ENCODE data around the gene NKIRAS2.

The NKIRAS2 gene

GRCh38 chr17:42002792-42003301, 17.0 kb upstream of the NKIRAS2 start:
- Histone ChIP-seq H3K36me3 (ENCODE audit: control insufficient read depth in 2 of 2, insufficient read depth in 1 of 2, low read length in 2 of 2) (peaks cover 51 to 53% of the 10 kb centered on the region in 2 experiments), H3K9me3 (ENCODE audit: control insufficient read depth, insufficient read depth, low read depth, low read length) (no peaks in the 10 kb centered on the region; the same call in 1 of the 2 replicates), H3K27ac (ENCODE audit: extremely low read depth, low read depth, low read length) (no peak overlapping the region), H3K4me3 (ENCODE audit: low read depth, low read length) (no peak overlapping the region), H3K4me1 (ENCODE audit: control insufficient read depth, insufficient read depth, low read length) (0 out of 2 replicates have a peak, but pooled peaks cover 2% of the 10 kb centered on the region)
- TF ChIP-seq ZNF544 (tag by site-specific recombination; IDR thresholded peaks at IDR 0.05): no peak
- TF ChIP-seq, protein P1, sequence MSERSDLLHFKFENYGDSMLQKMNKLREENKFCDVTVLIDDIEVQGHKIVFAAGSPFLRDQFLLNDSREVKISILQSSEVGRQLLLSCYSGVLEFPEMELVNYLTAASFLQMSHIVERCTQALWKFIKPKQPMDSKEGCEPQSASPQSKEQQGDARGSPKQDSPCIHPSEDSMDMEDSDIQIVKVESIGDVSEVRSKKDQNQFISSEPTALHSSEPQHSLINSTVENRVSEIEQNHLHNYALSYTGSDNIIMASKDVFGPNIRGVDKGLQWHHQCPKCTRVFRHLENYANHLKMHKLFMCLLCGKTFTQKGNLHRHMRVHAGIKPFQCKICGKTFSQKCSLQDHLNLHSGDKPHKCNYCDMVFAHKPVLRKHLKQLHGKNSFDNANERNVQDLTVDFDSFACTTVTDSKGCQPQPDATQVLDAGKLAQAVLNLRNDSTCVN (tag by site-specific recombination; optimal IDR thresholded peaks at IDR 0.05): no peak
- TF ChIP-seq ZNF148 (tag by site-specific recombination; IDR thresholded peaks at IDR 0.05; ENCODE audit: borderline replicate concordance): no peak
- no peak for TF ChIP-seq REPIN1 (tag by site-specific recombination; IDR thresholded peaks at IDR 0.05; ENCODE audit: low read depth)
- POLR2A ChIA-PET: interaction anchor here (0.6 kb wide), 1 partner anchor 18 kb away, joined by 3 read pairs; the partner anchor contains the start of gene NKIRAS2
- CTCF ChIA-PET: interaction anchor here (0.6 to 5.3 kb wide), 3 partner anchors 16 to 212 kb away, joined by 3 to 21 read pairs (median 9); partner anchors contain the start of gene NKIRAS2

- CTCF ChIA-PET: interaction anchor here (0.6 to 5.3 kb wide), 6 partner anchors 11 to 401 kb away, joined by 3 to 21 read pairs (median 4); partner anchors contain the start of genes DNAJC7 and NKIRAS2
- POLR2A ChIA-PET: interaction anchor here (1.1 kb wide), 1 partner anchor 12 kb away, joined by 3 read pairs; the partner anchor contains the start of gene DNAJC7
- 0 out of 2 replicates have a peak, but pooled peaks cover 2% of the 10 kb centered on the region for H3K4me1 ChIP-seq (ENCODE audit: control insufficient read depth, insufficient read depth, low read length)
Measured at GRCh38 chr17:42005166-42005565, 14.7 kb upstream of the NKIRAS2 start.

GRCh38 chr17:42009170-42009569, 10.7 kb upstream of the NKIRAS2 start:
- peak; percentile 39 for TF ChIP-seq ZNF654 (tag by site-specific recombination; IDR thresholded peaks at IDR 0.05; ENCODE audit: low read depth)
- TF ChIP-seq PRDM6 (tag by site-specific recombination; IDR thresholded peaks at IDR 0.05): no peak
- no peaks in the 10 kb centered on the region for H3K9me3 ChIP-seq (ENCODE audit: control insufficient read depth, insufficient read depth, low read depth, low read length)
- POLR2A ChIA-PET: interaction anchor here (0.6 to 1.2 kb wide), 3 partner anchors 11 to 218 kb away, joined by 3 to 6 read pairs (median 5); partner anchors contain the start of gene NKIRAS2
- no peak overlapping the region for H3K4me3 ChIP-seq (ENCODE audit: low read depth, low read length)
- peaks cover 17 to 18% of the 10 kb centered on the region in 2 experiments for H3K36me3 ChIP-seq (ENCODE audit: control insufficient read depth in 2 of 2, insufficient read depth in 1 of 2, low read length in 2 of 2)
- 0 out of 2 replicates have a peak, but pooled peaks cover 5% of the 10 kb centered on the region for H3K4me1 ChIP-seq (ENCODE audit: control insufficient read depth, insufficient read depth, low read length)
- CTCF ChIA-PET: interaction anchor here (0.9 to 2.1 kb wide), 3 partner anchors 9 to 95 kb away, joined by 4 to 15 read pairs (median 5); partner anchors contain the start of genes DNAJC7 and NKIRAS2
- H3K27ac ChIP-seq (ENCODE audit: extremely low read depth, low read depth, low read length): no peak overlapping the region; the same call in 1 of the 2 replicates

More at GRCh38 chr17:42005166-42005565, 14.7 kb upstream of the NKIRAS2 start:
- TF ChIP-seq ZXDB (tag by site-specific recombination; IDR thresholded peaks at IDR 0.05): no peak
- peak; percentile 77 for TF ChIP-seq PRDM6 (tag by site-specific recombination; IDR thresholded peaks at IDR 0.05)
- peak; percentile 36; the same call in 1 of the 2 replicates for TF ChIP-seq FEZF1 (tag by site-specific recombination; IDR thresholded peaks at IDR 0.05)
- TF ChIP-seq ZNF792 (tag by site-specific recombination; IDR thresholded peaks at IDR 0.05): no peak
- TF ChIP-seq OSR2 (tag by site-specific recombination; IDR thresholded peaks at IDR 0.05): peak; percentile 7; the same call in 1 of the 2 replicates
- TF ChIP-seq ZNF544 (tag by site-specific recombination; IDR thresholded peaks at IDR 0.05): no peak
- Histone ChIP-seq H3K4me3 (ENCODE audit: low read depth, low read length) (no peak overlapping the region), H3K9me3 (ENCODE audit: control insufficient read depth, insufficient read depth, low read depth, low read length) (no peaks in the 10 kb centered on the region; the same call in 1 of the 2 replicates), H3K36me3 (ENCODE audit: control insufficient read depth in 2 of 2, insufficient read depth in 1 of 2, low read length in 2 of 2) (peaks cover 37 to 46% of the 10 kb centered on the region in 2 experiments), H3K27ac (ENCODE audit: extremely low read depth, low read depth, low read length) (no peak overlapping the region; the same call in 1 of the 2 replicates)

Measured in HEK293 (cell line).